Upper lobe of left lung (tissue), 4 donors: ENCODE measurements around the gene ABHD17C.

ENCODE experiments used
- CTCF ChIP-seq, 6 experiments: fragments of 450-650 bp in 4 of 6; fragments of 200-600 bp in 2 of 6; sonication (generic) in 2 of 6; IDR thresholded peaks; one replicate each; pipeline ENCODE4 v1.5.1; 2016 to 2019; ENCODE audit warnings: antibody characterized with exemption in 6 of 6
- POLR2A ChIP-seq, 4 donors: fragments of 450-650 bp; IDR thresholded peaks; one replicate each; pipeline ENCODE4 v1.5.1; 2016 to 2017; ENCODE audit warnings: antibody characterized with exemption in 4 of 4, mild to moderate bottlenecking in 2 of 4
- POLR2AphosphoS5 ChIP-seq, 2 donors: sonication (generic); formaldehyde crosslinking; IDR thresholded peaks; one replicate each; pipeline ENCODE4 v1.5.1; 2017; ENCODE audit warnings: antibody characterized with exemption in 2 of 2

DNA sequence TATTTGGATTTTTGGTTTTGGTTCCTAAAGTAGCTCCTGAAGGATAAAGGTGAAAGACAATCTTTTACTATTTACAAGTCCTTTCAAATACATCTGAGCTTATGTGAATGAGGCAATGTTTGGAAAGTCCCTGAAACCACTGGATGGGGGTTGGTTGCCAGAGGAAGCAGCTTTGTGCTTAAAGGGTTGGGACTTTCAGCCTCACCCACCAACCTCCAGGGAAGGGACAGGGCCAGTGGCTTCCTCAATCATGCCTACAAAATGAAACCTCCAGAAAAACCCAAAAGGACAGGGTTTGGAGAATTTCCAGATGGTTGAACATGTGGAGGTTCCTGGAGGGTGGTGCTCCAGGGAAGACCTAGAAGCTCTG, 20.9 kb upstream of the ABHD17C start:
- TF ChIP-seq CTCF (IDR thresholded peaks at IDR 0.05) (no peak), POLR2A (IDR thresholded peaks at IDR 0.05) (no peak), POLR2AphosphoS5 (IDR thresholded peaks at IDR 0.05) (no peak)
